ENCODE data around the gene CASD1.

The CASD1 gene

GRCh38 chr7:94509264-94509886 lies at the start of gene CASD1:
Gene CASD1 (plus strand): TSS chr7:94509809. CDS start chr7:94510085, 276 bp downstream.
- peak; percentile 28 to 54 for DNase-seq (ENCODE audit: low read depth in 2 of 2)

- no peak for DNase-seq (ENCODE audit: low read depth in 2 of 2)
These were observed 43.1 kb upstream of the CASD1 start for GRCh38 chr7:94466516-94466915.

- DNase-seq (ENCODE audit: low read depth in 2 of 2): no peak
These were observed 38.0 kb upstream of the CASD1 start for GRCh38 chr7:94471604-94472003.

- no peak for DNase-seq (ENCODE audit: low read depth in 2 of 2)
These were observed 37.0 kb upstream of the CASD1 start for GRCh38 chr7:94472608-94473007.

GRCh38 chr7:94476251-94476840 lies 33.3 kb upstream of the CASD1 start:
- DNase-seq (ENCODE audit: low read depth in 2 of 2): no peak

DNA sequence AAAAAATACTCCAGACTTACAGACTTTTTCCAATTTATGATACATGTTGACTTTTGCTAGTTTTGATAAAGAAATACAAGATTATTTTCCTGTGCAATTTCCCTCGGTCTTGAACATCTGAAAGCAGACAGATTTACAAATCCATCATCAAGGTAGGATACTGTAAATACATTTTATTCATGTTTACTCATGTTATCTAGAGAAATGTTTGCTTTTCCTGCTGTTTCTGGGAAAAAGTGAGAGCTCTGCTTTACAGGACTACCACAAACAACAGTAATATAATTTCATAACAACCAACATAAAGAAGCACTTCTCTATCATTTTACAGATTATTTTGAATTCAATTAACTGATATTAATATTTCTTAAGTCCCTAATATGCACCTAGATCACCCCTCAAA lies 31.7 kb upstream of the CASD1 start:
- DNase-seq (ENCODE audit: low read depth in 2 of 2): no peak

GRCh38 chr7:94478648-94479214 lies 30.9 kb upstream of the CASD1 start:
- DNase-seq (ENCODE audit: low read depth in 2 of 2): no peak

- no peak for DNase-seq (ENCODE audit: low read depth in 2 of 2)
These were observed 28.3 kb upstream of the CASD1 start for GRCh38 chr7:94481279-94481678.

DNA sequence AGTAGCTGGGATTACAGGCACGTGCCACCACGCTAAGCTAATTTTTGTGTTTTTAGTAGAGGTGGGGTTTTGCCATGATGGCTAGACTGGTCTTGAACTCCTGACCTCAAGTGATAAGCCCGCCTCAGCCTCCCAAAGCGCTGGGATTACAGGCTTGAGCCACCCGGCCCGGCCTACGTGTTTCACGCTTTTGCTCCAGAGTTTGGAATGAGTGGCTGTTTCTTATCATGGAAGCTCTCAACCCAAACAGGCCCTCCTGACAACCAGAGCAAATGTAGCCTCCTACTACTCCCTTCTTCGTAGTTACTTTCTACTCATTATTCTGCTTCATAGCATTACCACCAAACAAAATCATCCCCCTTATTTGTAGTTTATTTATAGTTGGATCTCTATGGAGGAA lies 26.8 kb upstream of the CASD1 start:
- DNase-seq (ENCODE audit: low read depth in 2 of 2): no peak

DNA sequence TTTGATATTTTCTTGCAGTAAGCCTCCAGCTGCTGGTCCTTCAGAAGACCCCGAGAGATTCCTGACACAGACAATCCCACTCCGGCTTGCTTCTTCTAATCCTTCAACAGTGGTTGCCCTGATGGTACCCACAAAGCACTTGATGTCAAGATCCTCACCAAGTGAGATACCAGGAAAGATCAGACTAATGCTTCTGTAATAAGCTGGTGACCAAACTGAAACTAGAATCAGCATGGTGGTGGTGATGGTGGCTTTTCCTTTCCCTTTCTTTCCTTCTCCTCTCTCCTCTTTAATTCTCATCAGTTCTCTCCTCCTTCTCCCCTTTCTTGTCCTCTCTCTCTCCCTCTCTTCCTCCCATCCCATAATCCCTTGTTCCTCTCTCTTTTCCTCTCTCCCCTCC lies 25.8 kb upstream of the CASD1 start:
- no peak for DNase-seq (ENCODE audit: low read depth in 2 of 2)

DNA sequence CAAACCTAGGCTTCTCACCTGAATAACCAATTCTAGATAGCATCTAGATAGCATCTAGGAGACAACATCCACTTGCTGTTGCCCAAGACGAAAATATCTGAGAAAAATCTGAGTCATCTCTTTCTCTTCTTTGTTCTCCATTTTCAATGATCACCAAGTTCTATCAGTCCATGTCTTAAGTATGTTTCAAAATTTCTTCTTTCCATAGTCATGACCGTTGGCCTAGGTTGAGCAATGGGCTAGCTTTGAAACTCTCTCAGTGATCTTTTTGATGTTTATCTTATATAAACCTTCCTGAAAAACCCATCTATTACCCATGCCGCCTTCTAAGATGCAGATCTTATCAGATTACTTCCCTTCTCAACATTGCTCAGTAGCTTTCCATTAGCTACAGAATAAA lies 23.4 kb upstream of the CASD1 start:
- no peak for DNase-seq (ENCODE audit: low read depth in 2 of 2)

GRCh38 chr7:94491410-94491809 lies 18.2 kb upstream of the CASD1 start:
- no peak for DNase-seq (ENCODE audit: low read depth in 2 of 2)

- DNase-seq (ENCODE audit: low read depth in 2 of 2): no peak
These were observed 17.0 kb upstream of the CASD1 start for GRCh38 chr7:94492601-94493000.

GRCh38 chr7:94497874-94498670 lies 11.5 kb upstream of the CASD1 start:
- no peak for DNase-seq (ENCODE audit: low read depth in 2 of 2)

DNA sequence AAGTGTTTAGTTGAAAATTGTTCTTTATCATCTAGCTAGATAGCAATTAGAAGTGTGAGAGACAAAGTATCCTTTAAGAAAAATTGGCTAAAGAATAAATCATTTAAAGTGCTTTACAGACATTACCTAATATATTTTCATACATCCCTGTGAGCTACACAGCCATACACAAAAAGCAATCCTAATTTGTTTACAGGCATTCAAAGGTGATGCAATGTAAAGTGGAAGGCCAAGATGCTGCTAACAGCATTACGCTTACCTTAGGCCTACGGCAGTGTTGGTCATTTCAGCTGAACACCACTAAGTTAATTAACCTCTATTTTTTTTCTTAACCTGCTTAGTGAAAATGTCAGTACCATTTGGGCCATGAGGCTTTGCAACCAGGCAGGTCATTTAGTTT lies 10.7 kb upstream of the CASD1 start:
- no peak for DNase-seq (ENCODE audit: low read depth in 2 of 2)

DNA sequence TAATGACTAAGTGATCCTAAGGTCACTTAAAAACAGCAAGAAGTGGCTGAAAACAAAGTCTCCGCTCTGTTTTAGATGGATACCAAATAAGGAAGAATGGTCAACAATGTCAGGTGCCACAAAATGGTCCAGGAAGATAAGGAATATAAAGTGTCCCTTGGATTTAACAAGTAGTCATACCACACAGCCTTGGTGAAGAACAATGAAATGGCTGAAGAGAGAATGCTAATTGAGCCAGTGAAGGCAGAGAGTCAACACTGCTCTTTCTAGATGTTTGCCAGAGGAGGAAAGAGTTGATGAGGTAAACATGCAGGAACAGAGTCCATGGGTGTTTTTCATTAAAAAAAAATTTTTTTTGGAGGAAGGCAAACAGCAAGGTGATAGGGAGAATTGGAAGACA lies 2.1 kb upstream of the CASD1 start:
- DNase-seq (ENCODE audit: low read depth in 2 of 2): no peak

- DNase-seq (ENCODE audit: low read depth in 2 of 2): no peak
These were observed 1.6 kb upstream of the CASD1 start for GRCh38 chr7:94507962-94508361.

DNA sequence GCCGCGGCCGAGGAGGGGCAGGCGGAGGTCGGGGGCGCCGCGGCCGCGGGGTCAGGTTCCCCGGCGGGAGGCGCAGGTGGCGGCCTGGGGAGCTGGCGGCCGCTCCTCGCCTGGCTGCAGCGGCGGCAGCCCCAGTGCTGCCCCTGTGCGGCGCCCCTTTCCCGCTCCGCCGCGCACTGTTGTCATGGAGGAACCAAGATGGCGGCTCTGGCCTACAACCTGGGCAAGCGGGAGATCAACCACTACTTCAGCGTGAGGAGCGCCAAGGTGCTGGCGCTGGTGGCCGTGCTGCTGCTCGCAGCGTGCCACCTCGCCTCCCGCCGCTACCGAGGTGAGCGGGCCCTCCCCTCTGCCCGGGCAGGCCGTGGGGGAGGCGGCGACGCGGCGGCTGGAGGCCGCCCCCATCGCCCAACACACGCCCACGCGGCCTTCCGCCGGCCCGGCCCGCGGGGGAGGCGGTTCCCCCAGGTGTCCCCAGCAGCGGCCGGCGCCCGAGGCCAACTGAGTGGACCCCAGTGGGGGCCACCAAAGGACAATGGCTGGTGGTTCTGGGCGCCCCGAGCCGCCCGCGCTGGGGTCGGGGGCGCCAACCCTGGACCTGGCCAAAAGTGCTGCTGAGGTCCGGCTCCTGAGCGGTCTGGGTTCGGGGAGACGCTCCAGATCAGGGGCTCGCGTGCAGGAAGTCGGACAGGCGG lies 425 bp downstream of the CASD1 start:
- DNase-seq (ENCODE audit: low read depth in 2 of 2): peak; percentile 15 to 46

- DNase-seq (ENCODE audit: low read depth in 2 of 2): peak; percentile 9 to 22
These were observed 1.2 kb downstream of the CASD1 start for GRCh38 chr7:94510582-94511496.

DNA sequence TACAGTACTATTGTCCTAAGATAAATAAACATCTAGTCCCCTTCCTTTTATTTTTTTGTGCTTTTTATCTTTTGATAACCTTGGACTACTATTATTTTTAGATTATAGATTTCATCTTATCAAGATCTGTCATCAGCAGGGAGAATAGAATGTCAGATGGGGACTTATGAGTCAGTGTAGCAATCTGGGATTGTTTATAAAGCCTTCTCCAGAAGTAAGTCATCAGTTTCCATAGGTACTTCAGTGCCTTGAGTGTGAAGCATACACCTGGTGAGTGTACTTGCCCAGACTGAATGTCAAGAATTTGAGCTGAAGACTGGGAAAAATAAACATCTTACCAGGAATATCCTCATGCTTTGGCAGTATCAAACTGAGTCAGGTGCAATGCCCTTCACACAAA lies 2.1 kb downstream of the CASD1 start:
- DNase-seq (ENCODE audit: low read depth in 2 of 2): no peak

All from stimulated activated CD8-positive, alpha-beta memory T cell treated with anti-CD3 and anti-CD28 coated beads, Interleukin-7, amount 100 ng/mL, for 4 hours (primary cell).